Measurements from ENCODE around the gene SLC25A31.

The SLC25A31 gene

DNA sequence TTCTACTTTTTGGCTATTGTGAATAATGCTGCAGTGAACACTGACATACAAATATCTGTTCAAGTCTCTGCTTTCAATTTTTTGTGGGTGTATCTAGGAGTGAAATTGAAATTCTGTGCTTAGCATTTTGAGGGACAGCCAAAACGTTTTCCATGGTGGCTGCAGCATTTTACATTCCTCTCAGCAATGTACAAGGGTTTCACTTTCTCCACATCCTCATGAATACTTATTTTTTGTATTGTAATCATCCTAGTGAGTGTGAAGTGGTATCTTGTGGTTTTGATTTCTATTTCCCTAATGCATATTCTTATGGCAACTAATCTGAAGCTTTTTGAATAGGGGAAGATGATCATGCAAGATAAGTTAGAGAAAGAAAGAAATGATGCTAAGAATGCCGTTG is 92.2 kb downstream of the SLC25A31 start:
- DNase-seq = no peak
- in situ Hi-C loops (cut with HindIII; ENCODE audit: low pct_ligation_motif_present, low pct_unique_long_range_greater_than_20kb, low sequenced_read_pairs) = no loop called here

Measured in ACHN (cell line).